Muscle layer of duodenum (tissue), 2 donors: ENCODE results near the gene CTSH.
"Not testable (repeated sequence)": the region's sequence is repeated elsewhere in the genome, so short reads cannot be mapped to it uniquely, and the experiment has no call there.

Experiments used
- H3K27ac ChIP-seq: one replicate; pipeline ENCODE4 v1.7.0; 2013; ENCODE audit warnings: mild to moderate bottlenecking, low read length
- H3K27me3 ChIP-seq: one replicate; pipeline ENCODE4 v1.7.0; 2013; ENCODE audit warnings: low read depth, mild to moderate bottlenecking, control low read depth, low read length
- H3K36me3 ChIP-seq, 2 donors: one replicate each; pipeline ENCODE4 v1.7.0; 2013; ENCODE audit warnings: low read length in 2 of 2, control low read depth in 1 of 2, mild to moderate bottlenecking in 1 of 2; ENCODE audit not compliant: insufficient read depth in 2 of 2, control insufficient read depth in 1 of 2
- H3K4me1 ChIP-seq, 2 donors: one replicate each; pipeline ENCODE4 v1.7.0; 2013; ENCODE audit warnings: low read length in 2 of 2, mild to moderate bottlenecking in 2 of 2, control low read depth in 1 of 2, moderate library complexity in 1 of 2; ENCODE audit not compliant: insufficient read depth in 2 of 2, control insufficient read depth in 1 of 2
- H3K4me3 ChIP-seq, 2 donors: one replicate each; pipeline ENCODE4 v1.7.0; 2013; ENCODE audit warnings: low read length in 2 of 2, low read depth in 1 of 2, mild to moderate bottlenecking in 1 of 2
- H3K9me3 ChIP-seq, 2 donors: one replicate each; pipeline ENCODE4 v1.7.0; 2013; ENCODE audit warnings: low read length in 2 of 2, control low read depth in 1 of 2, mild to moderate bottlenecking in 1 of 2; ENCODE audit not compliant: control insufficient read depth in 1 of 2
- donor health status: healthy.

The CTSH gene

DNA sequence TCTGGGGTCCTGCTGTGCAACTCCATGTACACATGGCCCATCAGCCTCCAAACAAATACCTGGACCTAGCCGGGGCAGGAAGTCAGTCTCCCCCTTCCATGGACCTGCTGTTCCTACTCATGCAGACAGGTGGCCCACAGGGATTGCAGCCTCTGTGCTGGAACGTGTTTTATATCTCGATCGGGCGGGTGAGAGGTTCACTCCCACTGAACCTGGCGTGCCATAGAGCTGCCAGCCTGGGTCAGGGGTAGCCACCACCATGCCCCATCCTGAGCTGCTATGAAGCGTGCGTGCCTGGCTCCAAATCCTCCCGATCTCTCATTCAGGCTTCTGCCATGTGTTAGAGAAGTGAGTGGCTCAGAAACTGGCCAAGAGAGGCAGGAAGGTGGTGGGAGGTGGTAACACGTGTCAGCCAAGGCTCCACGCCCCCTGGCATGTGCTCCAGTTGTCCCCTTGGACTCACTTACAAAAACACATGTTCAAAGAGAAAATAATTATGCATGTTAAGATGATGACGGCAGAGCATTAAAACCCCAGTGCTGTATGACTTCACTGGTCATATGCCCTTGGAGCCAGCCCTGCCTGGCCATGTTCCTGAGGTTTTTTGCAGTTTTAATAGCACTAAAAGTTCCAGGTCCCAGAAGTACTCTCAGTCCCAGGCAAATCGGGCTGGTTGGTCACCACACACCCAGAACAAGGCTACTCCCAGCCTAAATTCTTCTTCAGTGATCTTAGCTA is 30.6 kb downstream of the CTSH start:
- peaks cover 3 to 47% of the 10 kb centered on the region in 2 donors for H3K4me1 ChIP-seq
- peaks cover 5 to 14% of the 10 kb centered on the region in 2 donors for H3K36me3 ChIP-seq

DNA sequence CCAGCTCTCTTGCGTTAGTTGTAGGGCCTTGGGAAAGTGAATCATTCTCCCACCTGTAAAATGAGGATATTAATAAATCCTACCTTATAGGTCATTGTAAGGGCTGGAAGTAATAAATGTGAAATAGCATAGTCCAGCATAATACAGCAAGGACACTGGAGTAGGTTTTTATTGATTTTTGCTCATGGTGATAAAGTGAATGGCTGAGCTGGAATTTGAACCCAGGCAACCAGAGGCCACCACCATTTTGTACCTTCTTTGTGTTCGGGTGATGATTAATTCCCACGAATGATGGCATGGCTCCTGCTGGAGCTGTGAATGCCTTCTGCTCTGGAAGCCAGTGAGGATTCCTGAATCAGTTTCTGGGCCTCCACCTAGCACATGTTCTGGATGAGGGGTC is 31.8 kb downstream of the CTSH start:
- H3K4me3 ChIP-seq = no peak overlapping the region
- H3K36me3 ChIP-seq = peaks cover 5 to 18% of the 10 kb centered on the region in 2 donors
- peaks cover 3 to 47% of the 10 kb centered on the region in 2 donors for H3K4me1 ChIP-seq
- no peaks in the 10 kb centered on the region for H3K9me3 ChIP-seq
- no peak overlapping the region for H3K27ac ChIP-seq
- H3K27me3 ChIP-seq = no peaks in the 10 kb centered on the region

More for the DNA sequence above, 30.6 kb downstream of the CTSH start:
- Histone ChIP-seq H3K9me3 (no peaks in the 10 kb centered on the region), H3K27me3 (no peaks in the 10 kb centered on the region), H3K27ac (no peak overlapping the region), H3K4me3 (no peak overlapping the region)

DNA sequence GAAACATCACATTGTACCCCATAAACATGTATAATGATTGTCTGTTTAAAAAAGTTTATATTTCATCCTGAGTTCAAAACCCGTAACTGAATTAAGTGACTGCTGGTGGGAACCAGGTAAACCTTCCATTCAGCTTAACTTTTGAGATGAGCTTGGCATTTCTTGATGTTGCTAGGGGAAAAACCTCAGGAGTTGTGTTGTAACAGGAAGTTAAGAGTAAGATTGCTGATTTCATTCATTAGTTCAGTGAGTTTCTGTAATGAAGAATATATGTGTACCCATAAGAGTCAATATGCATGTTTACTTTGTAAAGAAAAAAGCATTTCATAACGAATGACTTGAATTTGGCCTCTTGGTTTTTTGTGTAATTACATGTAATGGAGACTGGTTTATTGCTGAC is 32.5 kb downstream of the CTSH start:
- H3K4me3 ChIP-seq = no peak overlapping the region
- H3K27ac ChIP-seq = no peak overlapping the region
- peaks cover 3 to 42% of the 10 kb centered on the region in 2 donors for H3K4me1 ChIP-seq
- H3K27me3 ChIP-seq = no peaks in the 10 kb centered on the region
- peaks cover 5 to 17% of the 10 kb centered on the region in 2 donors for H3K36me3 ChIP-seq
- no peaks in the 10 kb centered on the region for H3K9me3 ChIP-seq

DNA sequence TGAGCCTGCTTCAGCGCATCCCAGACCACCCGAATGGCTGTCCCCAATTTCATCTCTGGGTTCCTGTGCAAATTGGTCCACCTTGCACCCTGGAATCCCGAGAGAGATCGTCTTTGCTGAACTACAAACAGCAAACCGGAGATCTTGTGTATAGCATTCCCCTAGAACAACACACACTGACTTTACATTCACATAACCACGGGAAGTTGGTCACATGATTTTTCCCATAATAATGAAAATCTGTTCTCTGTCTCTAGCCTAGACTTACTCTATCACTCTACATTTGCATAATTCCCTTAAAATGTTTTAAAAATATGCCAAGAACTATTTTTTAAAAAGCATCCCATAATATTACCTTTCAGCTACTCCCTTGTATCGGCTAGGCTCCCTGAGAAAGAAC is 34.6 kb downstream of the CTSH start:
- Histone ChIP-seq H3K4me1 (peaks cover 0 to 36% of the 10 kb centered on the region in 2 donors), H3K27me3 (no peaks in the 10 kb centered on the region), H3K9me3 (no peaks in the 10 kb centered on the region), H3K4me3 (no peak overlapping the region), H3K27ac (no peak overlapping the region), H3K36me3 (peaks cover 15 to 32% of the 10 kb centered on the region in 2 donors)

DNA sequence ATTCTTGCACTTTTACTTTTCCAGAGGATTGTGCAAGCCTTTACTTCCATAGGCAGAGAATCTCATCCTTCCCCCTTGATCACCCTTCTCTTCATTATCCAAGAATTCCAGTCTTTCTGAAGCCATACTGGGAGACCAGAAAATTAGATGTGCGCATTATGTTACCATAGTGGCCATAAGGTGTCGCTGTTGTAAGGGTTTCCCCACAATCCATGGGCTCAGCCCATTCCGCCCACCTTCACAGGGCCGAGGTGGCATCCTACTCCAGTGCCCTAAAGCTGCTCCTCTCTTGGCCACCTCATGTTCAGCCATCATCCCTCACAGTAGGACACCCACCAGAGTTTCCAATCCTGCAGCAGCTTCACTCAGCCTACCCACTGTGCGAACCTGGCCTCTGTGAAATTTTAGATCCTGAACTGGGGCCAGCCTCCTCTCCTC is 35.0 kb downstream of the CTSH start:
- Histone ChIP-seq H3K27ac (no peak overlapping the region), H3K4me1 (peaks cover 0 to 32% of the 10 kb centered on the region in 2 donors), H3K36me3 (peaks cover 18 to 32% of the 10 kb centered on the region in 2 donors), H3K27me3 (no peaks in the 10 kb centered on the region), H3K4me3 (no peak overlapping the region), H3K9me3 (no peaks in the 10 kb centered on the region)

DNA sequence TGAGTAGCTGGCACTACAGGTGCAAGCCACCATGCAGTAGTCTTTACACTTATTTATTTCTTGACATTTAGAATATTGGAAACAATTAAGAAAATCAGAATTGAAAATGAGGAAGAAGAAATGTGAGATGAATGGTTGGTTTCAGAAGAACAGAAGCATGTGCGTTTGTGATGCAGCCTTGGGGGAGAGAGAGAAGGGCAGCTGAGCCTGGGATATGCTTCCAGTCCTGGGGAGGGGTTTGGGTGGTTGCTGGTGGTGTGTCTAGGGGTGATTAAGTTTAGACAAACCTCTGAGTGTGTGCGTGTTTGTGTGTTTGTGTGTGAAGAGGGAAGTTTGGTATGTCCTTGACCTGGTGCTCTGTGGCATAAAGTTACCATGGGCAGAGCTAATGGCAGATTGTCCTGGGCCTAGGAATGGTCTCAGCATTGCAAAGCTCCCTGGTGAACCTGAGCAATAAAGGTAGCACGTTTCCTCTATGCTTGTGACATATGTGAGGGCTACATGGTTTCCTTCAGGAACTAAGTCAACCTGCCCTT is 35.6 kb downstream of the CTSH start:
- Histone ChIP-seq H3K9me3 (no peaks in the 10 kb centered on the region), H3K27me3 (no peaks in the 10 kb centered on the region), H3K27ac (no peak overlapping the region), H3K4me3 (no peak overlapping the region), H3K4me1 (peaks cover 0 to 27% of the 10 kb centered on the region in 2 donors), H3K36me3 (peaks cover 23 to 34% of the 10 kb centered on the region in 2 donors)

- H3K27ac ChIP-seq = no peak overlapping the region
- H3K36me3 ChIP-seq = peaks cover 39 to 42% of the 10 kb centered on the region in 2 donors
- H3K9me3 ChIP-seq = no peaks in the 10 kb centered on the region
- peaks cover 0 to 31% of the 10 kb centered on the region in 2 donors for H3K4me1 ChIP-seq
- H3K4me3 ChIP-seq = no peak overlapping the region
- no peaks in the 10 kb centered on the region for H3K27me3 ChIP-seq
Observed at GRCh38 chr15:78907577-78907976, 37.3 kb downstream of the CTSH start.

GRCh38 chr15:78906316-78906620 is 38.6 kb downstream of the CTSH start:
- peaks cover 51 to 52% of the 10 kb centered on the region in 2 donors for H3K36me3 ChIP-seq
- peaks cover 0 to 35% of the 10 kb centered on the region in 2 donors for H3K4me1 ChIP-seq
- H3K4me3 ChIP-seq = no peak overlapping the region
- H3K27me3 ChIP-seq = no peaks in the 10 kb centered on the region
- H3K27ac ChIP-seq = no peak overlapping the region
- H3K9me3 ChIP-seq = no peaks in the 10 kb centered on the region

DNA sequence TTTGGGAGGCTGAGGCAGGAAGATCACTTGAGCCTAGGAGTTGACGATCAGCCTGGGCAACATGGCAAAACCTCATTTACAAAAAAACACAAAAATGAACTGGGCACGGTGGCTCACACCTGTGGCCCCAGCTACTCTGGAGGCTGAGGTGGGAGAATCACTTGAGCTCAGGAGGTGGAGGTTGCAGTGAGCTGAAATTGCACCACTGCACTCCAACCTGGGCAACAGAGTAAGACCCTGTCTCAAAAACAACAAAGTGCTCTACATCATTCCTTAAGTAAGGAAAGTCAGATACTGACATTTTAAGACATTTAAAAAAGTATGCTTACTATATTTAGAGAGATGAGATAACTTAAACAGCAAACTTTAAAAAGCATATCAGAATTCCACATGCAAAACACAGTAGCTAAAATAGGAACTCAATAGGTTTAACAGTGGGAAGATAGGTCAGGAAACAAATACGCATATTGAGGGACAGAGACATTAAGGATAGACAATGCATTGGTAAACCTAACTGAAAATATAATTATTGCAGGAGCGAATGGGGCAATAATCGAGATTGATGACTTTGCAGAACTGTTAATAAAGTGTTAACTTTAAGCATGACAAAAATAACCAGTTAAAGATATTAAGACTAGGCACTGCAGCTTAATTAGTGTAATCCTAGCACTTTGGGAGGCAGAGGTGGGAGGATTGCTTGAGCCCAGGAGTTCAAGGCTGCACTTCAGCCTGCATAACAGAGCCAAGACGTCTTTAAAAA is 40.1 kb downstream of the CTSH start:
- Histone ChIP-seq H3K27me3 (no peaks in the 10 kb centered on the region), H3K9me3 (no peaks in the 10 kb centered on the region), H3K27ac (no peak overlapping the region), H3K4me3 (no peak overlapping the region), H3K4me1 (peaks cover 0 to 23% of the 10 kb centered on the region in 2 donors), H3K36me3 (peaks cover 44 to 59% of the 10 kb centered on the region in 2 donors)

- Histone ChIP-seq H3K4me1 (peaks cover 0 to 23% of the 10 kb centered on the region in 2 donors), H3K36me3 (peaks cover 48 to 78% of the 10 kb centered on the region in 2 donors)
- H3K27me3 ChIP-seq, H3K4me3 ChIP-seq, H3K9me3 ChIP-seq, H3K27ac ChIP-seq: not testable (repeated sequence)
Observed at GRCh38 chr15:78902281-78903032, 42.4 kb downstream of the CTSH start.
